Hematopoietic multipotent progenitor cell (in vitro differentiated cells): ENCODE data around the gene LRCH4. TPM values are rescaled to one million over a fixed set of nuclear protein-coding genes. Genes with fewer than 3 reads are reported as not detected.

ENCODE experiments used
- DNase-seq, 3 donors: peaks; one replicate each; pipeline ENCODE4 v3.0.0-alpha.2; 2011 to 2015; ENCODE audit warnings: low read depth in 2 of 3, low spot score in 2 of 3
- total RNA-seq: library from RNA; depleted of rRNA; stranded (reverse); fragments of >200 nt; gene quantifications from one replicate; pipeline ENCODE4 v1.2.3, GENCODE V29; 2012

The LRCH4 gene, protein sequence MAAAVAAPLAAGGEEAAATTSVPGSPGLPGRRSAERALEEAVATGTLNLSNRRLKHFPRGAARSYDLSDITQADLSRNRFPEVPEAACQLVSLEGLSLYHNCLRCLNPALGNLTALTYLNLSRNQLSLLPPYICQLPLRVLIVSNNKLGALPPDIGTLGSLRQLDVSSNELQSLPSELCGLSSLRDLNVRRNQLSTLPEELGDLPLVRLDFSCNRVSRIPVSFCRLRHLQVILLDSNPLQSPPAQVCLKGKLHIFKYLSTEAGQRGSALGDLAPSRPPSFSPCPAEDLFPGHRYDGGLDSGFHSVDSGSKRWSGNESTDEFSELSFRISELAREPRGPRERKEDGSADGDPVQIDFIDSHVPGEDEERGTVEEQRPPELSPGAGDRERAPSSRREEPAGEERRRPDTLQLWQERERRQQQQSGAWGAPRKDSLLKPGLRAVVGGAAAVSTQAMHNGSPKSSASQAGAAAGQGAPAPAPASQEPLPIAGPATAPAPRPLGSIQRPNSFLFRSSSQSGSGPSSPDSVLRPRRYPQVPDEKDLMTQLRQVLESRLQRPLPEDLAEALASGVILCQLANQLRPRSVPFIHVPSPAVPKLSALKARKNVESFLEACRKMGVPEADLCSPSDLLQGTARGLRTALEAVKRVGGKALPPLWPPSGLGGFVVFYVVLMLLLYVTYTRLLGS
- total RNA-seq = 109 TPM

- peak in 1 of 3 donors; percentile 44 for DNase-seq
Observed at GRCh38 chr7:100585511-100586265, at the start of gene LRCH4. LRCH4 (minus strand) TSS chr7:100586129; CDS start chr7:100586100, 29 bp downstream.

DNA sequence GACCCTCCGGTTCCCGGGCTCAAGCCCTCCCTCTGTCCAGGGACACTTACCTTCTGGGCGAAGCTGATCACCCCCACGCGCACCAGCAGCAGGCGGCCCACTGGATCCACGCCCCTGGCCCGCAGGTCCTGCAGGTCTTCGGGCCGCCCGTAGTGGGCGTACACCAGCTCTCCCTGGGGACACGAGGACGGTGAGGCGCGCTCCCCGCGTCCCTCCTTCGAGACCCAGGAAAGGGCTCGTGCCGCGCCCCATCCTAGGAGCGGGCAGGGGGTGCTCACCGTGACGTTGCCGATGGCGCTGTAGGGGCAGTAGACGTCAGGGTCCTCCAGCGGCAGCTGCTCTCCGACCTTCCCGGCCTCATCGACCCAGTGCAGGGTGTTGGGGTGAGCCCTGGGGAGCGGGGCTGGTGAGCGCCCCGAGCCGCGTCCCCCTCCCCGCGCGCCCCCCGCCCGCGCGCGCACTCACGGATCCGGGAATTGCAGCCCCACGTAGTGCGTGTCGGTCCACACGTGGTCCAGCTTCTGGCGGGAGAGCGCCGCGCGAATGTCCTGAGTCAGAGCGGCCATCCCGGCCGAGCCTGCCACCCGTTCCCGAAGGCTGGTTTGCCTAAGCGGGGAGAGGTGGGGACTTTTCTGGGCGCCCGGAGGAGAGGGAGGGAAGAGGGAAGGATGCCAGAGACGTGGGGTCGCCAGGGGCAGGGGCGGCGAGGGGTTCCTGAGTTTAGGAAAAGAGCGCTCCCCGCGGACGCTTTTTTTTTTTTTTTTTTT, 47.2 kb upstream of the LRCH4 start:
- peak in 2 of 3 donors; percentile 56 to 59 for DNase-seq

GRCh38 chr7:100630066-100630465, 44.1 kb upstream of the LRCH4 start:
- DNase-seq = no peak

GRCh38 chr7:100629117-100629716, 43.3 kb upstream of the LRCH4 start:
- DNase-seq = peak in 1 of 3 donors; percentile 30

DNA sequence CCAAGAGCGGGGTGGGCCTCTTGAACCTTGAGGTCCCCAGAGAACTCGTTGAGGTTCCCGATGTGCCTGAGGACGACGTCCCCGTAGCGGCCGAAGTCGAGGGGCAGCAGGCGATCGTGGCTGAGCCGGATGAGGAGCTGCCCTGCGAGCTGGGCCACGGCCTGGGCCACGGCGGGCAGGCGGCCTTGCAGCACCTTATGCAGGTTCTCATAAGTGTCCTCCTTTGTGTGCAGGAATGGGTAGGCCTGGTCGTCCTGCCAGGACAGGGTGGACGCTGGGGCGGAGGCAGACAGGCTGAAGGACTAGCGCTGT, 41.3 kb upstream of the LRCH4 start:
- no peak for DNase-seq

DNA sequence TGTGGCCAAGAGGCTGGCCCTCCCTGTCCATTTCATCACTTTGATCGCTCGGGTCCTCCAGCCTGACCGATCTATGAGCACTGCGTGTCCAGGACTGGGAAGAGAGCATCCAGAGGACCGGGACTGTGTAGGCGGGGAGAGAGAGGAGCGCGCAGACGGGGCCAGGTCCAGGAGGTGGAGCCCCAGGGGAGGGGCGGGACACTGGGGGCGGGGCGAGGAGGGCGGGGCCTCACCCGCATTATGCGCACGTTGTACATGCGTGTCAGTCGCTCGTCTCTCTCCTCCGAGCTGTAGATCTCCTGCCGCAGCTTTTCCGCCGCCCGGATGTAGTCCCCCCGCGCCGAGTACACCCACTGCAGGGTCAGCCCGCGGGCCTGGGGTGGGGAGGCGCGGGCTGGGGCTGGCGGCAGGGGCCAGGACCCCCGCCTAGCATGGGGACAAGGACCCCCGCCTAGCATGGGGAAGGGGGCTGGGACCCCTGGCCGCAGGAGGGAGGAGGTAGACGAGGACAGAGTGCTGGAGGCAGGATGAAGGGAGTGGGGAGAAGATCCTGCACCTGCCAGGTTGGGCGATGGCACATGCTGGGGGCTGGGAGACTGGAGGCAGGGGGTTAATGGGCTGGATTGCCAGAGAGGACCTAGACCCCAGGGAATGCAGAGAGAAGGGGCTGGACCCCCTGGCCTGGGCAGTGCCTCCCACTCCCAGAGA, 40.8 kb upstream of the LRCH4 start:
- peak; percentile 76 to 80 (median 78) for DNase-seq

- no peak for DNase-seq
Observed at GRCh38 chr7:100626055-100626454, 40.1 kb upstream of the LRCH4 start.

DNA sequence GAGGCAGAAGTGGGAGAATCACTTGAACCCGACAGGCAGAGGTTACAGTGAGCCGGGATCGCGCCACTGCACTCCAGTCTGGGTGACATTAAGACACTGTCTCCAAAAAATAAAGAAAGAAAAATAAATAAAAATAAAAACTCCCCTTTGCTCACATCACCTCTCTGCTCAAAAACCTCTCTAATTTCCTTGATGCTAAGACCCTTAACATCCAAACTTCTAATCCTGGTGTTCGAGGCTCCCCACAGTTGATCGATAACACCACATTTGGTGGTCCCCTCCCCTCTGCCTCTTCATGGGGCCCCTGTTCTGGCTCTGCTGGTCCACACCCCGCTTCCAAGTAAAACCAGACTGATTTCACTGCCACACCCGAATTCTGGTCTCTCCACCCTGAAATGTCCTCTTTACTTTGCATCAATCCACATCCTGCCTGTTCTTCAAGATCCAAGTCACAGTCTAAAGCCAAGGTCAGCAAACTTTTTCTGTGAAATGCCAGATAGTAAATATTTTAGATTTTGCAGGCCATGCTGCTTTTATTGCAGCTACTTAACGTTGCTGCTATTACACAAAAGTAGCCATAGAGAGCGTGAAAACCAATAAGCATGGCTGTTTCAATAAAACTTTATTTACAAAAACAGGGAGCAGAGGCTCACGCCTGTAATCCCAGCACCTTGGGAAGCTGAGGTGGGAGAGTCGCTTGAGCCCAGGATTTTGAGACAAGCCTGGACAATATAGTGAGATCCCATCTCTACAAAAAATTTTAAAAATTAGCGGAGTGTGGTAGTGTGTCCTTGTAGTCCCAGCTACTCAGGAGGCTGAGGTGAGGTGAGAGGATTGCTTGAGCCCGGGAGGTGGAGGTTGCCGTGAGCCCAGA, 38.3 kb upstream of the LRCH4 start:
- no peak for DNase-seq

- DNase-seq = no peak
Observed at GRCh38 chr7:100621554-100621953, 35.6 kb upstream of the LRCH4 start.

GRCh38 chr7:100620804-100621203, 34.9 kb upstream of the LRCH4 start:
- DNase-seq = no peak

GRCh38 chr7:100620239-100620638, 34.3 kb upstream of the LRCH4 start:
- no peak for DNase-seq

DNA sequence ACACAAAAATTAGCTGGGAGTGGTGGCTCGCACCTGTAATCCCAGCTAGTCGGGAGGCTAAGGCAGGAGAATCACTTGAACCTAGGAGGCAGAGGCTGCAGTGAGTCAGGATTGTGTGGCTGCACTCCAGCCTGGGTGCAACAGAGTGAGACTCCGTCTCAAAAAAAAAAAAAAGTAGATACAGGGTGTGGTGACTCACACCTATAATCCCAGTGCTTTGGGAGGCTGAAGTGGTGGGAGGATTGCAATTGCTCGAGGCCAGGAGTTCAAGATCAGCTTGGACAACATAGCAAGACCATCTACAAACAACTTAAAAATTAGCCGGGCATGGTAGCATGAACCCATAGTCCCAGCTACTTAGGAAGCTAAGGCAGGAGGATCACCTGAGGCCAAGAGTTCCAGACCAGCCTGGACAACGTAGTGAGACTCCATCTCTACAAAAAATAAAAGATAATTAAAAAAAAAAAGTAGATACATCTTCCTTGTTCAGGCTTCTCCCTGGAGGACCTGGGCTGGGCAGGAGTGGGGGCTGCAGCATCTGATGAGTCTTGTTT, 28.5 kb upstream of the LRCH4 start:
- DNase-seq = no peak

DNA sequence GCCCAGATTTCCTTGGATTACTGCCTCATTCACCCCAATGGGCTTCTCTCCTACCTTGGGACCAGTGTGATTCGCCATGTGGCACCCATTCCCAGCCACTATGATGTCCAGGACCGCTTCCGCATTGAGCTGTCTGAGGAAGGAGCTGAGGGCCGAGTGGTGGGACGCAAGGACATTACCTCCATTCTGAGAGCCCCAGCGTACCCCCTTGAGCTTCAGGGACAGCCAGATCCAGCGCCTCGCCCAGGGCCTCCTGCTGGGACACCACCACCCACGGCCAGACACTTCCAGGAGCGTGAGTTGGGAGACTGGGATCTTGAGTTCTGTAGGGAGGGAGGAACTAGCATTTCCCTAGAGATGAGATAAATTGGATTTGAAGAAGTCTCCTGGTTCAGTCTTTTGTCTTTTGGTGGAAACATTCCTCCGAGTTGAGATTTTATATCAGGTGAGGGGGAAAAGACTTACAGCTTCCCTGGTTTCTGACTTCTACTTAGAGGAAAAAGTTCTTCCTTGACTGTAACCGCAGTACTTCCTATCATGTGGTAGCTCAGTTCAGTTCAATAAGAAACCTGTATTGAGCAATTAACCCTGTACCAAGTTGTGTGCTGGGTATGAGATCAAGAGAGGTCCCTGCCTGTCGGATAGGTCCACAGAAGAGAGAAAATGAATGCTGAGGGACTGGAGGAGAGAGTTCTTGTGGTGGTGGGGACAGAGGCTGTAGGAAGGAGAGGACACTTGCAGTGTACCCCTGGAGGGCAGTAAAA, 27.7 kb upstream of the LRCH4 start:
- no peak for DNase-seq

DNA sequence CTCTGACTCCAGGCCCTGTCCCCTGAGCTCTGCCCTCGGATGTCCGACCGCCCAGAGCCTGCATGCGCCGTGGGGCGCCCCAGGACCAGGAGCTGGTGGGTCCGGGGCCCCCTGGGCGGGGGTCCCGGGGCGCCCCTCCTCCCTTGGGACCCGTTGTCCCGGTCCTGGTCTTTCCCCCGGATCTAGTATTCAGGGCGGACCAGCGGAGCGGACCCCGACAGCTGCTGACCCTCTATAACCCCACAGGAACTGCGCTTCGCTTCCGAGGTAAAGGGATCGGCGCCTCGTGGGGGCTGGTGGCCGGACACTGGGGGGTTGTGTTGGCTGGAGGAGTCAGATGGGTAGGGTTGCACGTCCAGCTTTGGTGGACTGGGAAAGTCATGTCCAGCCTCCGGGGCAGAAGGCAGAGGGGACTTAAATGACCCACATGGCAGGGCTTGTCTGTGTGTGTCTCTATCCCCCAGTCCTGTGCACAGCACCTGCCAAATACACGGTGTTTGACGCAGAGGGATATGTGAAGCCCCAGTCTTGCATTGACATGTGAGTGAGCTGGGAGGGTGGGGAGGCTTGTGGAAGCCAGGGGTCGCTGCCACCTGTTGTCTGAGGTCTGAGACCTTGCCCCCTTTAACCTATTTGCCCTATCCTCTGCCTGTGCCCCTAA, 26.9 kb upstream of the LRCH4 start:
- peak in 2 of 3 donors; percentile 43 to 65 for DNase-seq

DNA sequence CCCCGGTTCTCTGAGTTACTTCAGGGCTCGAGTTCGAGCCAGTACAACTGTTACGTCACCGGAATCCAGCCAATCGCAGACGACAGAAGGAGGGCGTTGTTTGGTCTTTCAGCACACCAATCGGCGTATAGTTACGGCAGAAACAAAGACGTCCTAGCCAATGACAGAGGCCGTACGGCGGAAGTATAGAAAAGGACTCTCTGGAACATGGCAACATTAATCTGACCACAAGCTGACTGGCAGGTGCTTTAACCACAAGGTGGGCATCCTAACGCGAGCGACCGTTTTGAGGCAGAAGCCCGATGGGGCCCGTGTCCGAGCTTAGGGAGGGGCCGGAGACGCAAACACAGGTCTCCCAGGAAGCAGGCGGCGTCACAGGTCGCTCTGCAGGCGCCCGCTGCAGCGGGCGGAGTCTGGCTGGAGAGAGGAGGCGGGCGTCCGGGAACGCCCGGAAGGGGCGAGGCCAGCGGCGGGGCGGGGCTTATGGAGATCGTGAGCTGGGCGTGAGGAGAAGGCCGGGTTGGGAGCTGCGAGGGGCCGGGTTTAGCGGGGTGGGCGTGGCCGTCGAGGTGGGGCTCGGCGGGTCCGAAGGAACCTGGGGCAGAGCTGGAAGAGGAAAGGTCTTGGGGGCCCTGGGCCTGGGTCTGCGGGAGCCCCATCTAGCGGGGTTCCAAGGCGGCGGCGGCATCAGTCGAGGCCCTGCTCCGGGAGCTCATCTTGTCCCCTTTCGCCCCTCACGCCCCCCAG, 26.2 kb upstream of the LRCH4 start, which contains the start of gene MOSPD3:
TSS of gene MOSPD3 (plus strand) at position 558 of the 747 bp plus-strand sequence. CDS start 252 bp downstream, outside the sequence.
- peak; percentile 89 to 99 (median 98) for DNase-seq

DNA sequence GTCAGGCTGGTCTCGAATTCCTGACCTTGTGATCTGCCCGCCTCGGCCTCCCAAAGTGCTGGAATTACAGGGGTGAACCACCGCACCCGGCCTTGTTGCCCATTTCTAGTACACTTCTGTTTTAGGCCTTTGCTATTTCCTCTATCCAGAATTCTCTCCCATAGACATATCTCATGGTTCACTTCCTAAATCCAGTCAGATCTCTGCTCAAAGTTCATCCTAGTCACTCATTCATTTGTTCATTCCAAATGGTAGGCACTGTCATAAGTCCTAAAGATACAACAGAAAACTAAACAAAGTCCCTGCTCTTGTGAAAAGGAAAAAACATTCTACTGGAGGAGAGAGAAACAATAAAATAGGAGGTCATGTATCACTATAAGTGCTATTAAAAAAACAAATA, 24.0 kb upstream of the LRCH4 start:
- no peak for DNase-seq
